Right forelimb (tissue), 1 donor: ENCODE data around the gene POLR2H.

ENCODE experiments used
- DNase-seq: peaks from one replicate; pipeline ENCODE4 v3.0.0-alpha.2; 2018

POLR2H gene

DNA sequence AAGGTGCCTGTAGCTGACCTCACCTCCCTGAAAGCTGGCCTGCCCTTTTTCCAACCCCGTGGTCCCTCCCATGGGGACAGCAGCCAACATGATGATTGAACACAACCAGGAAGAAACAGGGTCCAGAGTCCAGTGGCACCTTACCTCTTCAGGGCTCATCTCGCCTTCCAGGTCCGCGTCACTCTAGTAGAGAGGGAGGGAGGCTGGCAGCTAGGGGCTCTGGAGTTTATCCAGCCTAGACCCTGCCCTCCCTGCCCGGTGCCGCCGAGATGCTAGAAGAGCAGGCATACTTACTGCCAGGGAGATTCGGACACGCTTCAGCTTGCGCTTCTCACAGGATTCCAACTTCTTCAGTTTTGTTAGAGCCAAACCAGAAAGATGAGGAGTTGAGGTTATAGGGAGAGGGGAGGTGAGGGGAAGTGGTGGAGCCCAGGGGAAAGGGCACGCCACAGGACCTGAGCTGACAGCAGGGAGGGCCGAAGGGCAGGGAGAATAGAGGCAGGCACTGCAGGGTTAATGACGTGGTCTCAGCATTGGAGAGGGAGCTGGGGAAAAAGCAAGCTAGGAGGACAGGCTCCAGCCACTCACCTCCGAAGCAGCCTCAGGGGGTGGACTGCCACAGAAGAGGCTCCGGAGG is 9.2 kb upstream of the POLR2H start:
- no peak for DNase-seq

DNA sequence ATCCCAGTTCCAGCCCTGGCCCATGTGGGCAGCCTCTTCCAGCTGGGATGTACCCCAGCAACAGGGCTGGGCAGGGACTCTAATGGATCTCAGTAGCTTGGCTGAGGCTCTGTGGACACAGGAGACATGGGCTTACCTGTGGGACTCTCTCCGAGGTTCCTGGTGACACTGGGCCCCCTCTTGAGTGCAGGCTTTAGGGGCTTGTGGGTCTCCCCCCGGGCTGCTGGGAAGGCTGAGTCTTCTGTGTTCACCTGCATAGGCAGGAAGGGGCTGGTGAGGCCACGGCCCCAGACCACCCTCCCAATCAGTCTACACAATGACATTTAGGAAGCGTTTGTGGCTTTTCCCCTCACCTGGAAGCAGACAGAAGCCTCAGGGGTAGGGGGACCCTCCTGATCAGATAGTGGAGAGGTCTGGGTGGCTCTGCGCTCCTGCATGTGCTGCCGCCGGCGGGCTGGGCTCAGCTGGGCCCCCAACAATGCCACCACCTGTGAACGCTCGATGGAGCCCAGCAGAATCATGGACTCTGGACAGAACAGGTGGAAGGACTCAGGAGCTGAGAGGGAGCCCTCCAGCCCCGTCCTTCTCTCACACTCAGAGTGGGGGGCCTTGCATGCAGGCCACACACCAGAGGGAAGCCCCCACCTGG is 8.5 kb upstream of the POLR2H start:
- no peak for DNase-seq

DNA sequence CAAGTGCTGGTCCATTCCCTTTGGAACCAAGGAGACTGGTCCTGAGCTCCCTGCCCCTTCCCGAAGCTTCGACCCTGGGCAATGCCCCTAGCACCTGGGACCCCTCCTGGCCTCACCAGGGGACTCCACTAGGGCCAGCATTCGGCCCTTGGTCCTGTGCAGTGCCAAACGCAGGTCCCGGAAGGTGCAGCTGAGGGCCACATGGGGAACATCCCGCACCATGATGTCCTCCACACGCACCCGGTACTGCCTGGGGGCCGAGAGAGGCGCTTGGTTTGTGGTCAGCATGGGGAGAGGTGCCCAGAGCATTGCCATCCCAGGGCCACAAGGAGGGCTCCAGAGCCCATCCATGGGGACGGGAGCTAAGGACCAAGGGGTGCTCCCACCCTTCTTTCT is 8.0 kb upstream of the POLR2H start:
- no peak for DNase-seq

DNA sequence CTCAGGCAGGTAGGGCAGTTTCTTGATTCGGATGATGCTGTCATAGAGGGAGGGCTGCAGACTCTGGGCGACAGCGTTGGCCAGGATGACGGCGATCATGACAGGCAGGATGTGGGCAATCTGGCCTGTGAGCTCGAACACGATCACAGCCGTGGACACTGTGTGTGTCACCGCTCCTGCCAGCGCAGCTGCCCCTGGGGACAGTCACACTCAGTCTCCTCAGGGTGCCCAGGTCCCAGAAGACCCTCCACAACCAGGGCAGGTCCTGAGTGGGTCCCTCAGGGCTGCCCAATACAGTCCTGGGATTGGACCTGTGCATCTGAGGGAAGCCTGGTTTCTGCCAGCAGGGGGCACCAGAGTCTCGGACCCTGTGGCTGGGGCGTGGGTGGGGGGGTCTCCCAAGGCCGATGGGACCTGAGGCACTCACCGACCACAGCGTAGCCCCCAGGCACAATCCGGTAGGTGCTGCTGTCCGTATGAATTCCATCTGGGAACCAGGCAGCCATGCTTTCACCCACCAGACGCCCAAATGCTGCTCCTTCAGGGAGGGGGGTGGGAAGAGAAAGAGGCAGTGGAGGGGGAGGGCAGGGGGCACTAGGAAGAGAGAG is 7.3 kb upstream of the POLR2H start:
- no peak for DNase-seq

DNA sequence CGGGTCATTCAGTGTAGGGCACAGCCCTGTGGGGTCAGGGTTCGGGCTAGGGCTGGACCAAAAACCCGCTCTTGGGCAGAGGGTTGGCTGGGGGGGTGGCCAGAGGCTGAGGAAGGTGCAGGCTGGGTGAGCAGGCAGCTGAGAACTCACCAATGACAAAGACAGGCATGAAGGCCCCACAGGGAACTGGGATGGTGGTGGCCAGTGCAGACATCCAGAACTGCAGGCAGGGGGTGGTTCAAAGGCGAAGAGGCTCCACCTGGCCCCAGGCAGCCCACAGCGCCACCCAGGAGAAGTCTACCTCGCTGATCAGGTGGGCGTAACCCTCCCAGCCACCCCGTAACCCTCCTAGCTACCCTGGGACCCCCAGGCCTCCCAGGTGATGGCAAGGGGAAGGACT is 6.8 kb upstream of the POLR2H start:
- DNase-seq, result no peak

DNA sequence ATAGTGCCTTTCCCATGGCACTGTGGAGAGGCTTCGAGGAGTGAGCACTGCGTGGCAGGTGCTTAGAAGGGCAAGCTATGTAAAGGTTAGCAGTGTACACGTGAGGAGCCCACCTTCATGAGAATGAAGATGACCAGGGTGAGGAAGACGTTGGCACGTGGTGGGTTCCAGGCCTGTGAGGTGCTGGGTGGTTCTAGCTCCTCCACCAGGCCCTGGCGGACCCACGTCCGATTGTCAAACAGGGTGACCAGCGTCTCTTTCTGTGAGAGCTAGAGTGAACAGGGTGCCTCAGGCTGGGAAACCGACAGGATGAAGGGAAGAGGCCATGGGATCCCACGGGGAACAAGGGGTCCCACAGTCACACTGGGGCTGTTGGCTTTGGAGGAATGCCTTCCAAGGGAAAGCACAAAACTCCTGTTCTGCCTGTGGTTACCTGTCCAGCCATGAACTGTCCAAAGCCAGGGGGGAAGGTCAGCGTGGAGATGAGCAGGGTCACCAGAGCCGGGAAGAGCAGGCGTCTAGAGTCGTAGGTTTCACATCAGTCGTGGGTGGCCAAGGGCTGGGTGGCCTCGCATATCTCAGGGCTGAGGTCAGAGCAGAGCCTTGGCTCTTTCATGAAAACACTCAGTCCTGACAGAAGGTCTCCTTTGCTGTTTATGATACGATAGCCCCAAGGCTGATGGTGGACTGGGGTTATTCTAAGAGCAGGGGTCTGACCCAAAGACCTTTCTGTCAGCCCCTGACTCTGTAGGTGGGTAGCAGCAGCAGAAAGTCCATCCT is 6.1 kb upstream of the POLR2H start:
- DNase-seq, result no peak

DNA sequence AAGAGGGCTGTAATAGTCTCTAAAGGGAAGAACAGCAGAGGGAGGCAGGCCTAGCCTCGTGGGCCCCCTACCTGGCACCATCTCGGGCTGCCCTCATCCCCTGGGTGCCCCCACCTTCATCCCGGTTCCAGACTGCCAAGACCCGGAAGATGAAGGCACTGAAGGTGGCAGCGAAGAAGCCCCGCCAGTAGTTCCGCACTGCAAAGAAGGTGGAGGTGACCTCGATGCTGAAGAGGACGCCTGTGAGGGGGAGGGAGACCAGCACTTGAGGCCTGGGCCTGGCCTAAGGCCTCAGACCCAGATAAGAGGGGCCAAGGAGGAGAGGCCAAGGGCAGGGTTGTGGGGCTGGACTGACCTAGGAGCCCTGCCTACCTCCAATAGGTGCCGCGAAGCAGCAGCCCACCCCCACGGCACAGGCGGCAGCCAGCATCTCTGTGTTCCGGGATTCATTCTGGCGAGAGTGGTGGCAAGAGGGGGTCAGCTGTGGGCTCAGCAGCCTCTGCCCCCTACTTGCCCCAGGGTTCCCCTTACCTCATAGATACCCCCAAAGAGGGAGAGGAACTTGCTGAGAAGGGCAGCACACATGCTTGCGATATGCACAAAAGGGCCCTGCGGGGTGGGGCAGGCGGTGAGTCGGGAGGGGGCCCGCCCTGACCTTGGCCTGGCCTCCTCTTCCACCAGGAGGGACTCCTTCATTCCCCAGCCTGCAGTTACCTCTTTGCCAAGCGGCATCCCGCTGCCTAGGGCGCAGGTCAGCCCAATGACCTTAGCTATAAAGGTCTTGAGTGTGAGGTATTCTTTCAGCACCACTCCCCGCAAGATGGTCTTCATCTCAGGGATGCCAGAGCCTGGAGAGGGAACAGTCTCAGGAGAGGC is 4.0 kb upstream of the POLR2H start:
- no peak for DNase-seq

DNA sequence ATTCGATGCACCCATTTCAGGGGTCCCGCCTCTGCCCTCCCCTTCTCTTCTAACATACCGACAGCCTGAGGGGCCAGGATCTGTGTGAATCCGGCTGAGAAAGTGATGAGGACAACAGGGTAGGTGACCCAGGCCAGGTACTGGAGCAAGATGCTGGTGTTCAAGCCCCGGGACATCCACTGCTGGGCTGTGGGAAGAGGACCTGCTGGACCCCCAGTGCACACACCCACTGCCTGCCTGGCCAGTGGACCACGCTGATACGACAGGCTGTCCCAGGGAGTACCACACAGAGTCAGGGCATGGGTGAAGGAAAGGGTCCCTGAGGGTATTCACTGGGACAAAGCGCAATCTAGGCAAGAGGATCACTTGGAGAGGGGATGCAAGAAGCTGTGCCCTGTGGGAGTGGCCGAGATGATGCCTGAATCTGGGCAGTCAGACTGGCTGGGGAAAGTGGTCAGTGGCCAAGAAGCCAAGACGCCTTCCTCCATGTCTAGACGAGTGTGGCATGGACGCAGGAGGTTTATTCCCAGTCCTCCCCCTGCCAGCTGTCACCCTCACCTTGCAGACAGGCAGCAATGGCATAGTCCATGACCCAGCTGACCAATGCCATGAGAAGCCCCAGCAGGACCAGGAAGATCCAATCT is 3.3 kb upstream of the POLR2H start:
- DNase-seq, result no peak

DNA sequence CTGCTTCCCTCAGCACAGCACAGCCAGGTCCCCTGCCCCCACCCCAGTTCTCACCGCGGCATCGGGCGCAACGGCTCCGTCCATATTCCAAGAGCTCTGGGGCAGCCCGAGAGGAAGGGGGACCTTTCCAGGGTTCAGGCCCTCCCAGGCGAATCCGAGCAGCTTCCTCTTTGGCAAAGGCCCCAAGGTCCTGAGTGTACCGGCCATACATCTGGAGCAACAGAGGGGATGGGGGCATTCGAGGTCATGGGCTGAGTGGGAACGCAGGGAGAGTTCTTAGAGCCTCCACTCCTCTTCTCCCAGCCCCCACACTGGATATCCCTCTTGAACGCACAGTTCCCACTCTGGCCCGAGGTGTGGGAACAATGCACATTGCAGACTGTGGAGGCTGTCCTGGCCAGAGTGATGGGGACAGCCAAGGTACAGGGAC is 2.6 kb upstream of the POLR2H start:
- no peak for DNase-seq

DNA sequence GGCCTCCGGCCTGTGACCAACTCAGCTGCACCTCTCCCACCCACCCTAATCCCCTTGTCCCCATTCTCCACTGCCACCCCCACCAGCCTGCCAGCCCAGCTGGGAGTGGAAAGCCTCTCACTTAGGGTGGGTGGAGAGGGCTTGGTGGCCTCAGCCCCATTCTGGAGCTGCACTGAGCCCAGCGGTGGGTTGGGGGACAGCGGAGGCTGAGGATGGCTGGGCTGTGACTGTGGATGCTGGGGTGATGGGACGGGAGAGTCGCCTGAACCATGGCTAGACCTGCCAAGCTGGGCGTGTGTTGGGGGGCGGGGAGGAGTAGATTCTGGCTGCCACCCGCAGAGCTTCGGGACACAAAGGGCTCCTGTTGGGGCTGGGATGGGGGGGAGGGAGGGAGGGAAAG is 1.9 kb upstream of the POLR2H start:
- DNase-seq, result no peak

DNA sequence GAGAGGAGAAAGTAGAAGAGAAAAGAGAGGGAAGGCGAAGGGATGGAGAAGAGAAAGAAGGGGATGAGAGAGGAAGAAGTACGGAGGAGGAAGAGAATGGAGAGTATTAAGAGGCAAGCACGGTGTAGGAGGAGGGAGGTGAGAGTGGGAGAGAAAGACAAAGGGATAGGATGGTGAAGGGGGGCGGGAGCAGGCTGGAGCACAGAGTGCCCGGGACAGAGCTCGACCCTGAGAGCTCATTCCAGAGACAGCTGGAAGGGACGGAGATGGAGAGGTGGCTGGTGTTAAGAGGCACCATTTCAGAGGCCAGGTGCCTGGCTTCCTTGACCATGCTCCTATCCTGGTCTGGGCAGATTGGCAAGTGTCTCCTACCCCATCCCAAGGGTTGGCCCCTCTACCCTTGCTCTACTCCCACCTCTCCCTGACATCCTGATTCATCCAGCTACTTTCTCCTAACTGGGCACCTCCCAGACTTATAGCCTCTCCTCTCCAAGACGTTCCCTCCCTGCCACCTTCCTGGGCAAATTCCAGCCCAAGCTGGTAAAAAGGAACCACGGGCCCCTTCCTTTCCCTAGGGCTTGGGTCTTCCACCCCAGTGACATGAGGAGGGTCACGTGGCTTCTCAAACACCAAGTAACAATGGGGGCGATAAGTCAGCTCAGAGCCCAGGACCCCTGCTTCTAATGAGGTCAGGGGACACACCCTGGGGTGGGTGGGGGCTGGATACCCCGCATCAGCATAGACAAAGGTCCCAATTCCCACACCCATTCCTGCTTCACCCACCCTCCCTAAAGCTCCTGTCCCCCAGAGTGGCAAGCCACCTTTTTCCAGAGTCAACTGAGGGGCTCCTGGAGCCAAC is 1.2 kb upstream of the POLR2H start:
- no peak for DNase-seq

DNA sequence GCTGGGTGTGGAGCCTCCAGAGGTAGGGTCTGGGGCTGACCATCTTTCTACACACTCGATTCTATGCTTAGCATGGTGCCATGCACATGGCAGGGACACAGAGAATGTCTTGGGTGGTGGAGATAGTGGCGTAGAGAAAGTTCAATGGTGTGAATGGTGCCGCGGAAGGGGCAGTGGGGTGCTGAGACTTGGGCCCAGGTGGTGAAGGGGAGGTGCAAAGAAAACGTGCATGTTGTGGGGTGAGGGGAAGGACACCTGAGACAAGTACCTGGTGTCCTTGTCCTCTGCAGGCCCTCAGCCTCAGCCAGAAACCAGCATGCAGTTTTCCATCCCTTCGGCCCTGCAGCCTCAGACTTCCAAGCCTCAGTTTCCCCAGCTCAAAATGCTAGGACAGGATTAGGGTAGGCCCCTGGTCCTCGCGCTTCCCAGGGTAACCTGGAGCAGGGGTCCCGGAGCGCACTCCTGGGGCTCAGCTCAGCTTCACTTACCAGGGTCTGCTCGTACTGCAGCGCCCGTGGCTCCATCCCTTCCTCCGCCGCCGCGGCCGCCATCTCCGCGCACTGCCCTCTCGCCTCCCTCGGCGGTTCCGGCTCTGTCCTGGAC is 480 bp upstream of the POLR2H start:
- DNase-seq, result no peak

DNA sequence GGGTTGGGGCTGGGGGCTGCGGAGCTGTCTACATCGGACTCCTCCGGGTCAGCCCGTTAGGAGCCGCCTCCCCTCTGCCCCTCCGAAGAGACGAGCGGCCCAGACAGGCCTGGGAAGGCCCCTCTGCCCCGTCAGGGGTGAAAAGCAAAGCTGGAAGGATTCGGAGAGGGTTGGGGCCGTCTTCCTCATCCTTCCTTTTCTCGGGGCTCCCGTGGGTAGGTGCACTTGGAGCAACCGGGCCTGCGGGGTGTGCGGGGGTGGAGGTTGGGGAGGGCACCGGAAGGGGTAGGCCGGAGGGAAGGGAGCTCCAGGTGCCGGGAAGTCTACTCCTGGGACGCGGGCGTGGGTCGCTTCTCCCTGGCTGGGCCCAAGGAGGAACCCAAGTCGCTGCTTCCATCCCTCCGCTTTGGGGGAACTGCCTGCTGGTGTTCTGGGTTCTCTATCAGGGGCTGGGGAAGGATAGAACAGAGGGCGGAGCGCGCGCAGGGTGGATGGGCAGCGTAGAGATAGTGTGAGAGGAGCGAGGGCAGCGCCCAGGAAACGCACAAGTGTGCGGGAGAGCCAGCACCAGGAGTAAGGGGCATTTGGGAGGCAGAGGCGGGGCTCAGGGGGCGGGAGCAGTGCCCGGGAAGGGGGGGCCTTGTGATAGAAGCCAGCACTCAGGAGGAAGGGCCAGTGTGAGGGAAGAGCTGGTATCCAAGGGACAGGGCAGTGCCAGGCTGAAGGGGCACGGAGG is 590 bp downstream of the POLR2H start:
- DNase-seq, result peak; percentile 71

DNA sequence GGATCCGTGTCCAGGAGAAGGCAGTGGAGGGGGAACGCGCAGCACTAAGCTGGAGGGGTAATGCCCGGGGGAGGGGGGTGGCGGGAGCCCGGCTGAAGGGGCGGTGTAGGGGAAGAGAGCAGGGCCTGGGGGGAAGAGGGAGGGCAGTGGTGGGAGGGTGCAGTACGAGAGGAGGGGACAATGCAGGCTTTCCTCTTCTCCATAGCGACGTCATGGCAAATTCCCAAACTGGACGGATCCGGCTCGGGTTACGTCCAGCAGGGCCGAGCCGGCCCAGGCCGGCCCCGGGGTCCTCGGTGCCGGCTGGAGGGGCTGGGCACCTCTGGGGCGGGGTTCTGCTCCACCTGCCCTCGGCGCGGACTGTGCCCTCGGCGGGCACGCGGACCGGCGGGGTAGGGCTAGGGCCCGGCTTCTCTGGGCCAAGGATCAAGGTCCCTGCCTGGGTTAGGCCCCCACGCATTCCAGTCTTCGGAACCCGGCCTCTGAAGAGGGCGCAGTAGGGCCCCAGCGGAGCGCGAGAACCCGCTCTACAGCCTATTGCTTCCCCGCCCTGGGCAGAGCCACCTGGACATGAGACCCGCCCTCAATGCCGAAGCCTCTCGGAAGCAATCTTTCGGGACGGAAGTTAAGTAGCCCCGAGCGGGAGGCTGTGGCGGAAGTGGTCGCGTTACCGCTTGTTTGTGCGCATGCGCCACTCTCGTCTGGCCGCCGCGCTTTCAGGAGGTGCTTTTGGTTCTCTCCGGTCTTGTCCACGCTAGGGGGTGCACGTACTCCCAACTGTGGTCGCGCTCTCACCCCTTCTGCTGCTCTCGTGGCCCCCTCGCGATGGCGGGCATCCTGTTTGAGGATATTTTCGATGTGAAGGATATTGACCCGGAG is 1.4 kb downstream of the POLR2H start:
- DNase-seq, result peak; percentile 96

DNA sequence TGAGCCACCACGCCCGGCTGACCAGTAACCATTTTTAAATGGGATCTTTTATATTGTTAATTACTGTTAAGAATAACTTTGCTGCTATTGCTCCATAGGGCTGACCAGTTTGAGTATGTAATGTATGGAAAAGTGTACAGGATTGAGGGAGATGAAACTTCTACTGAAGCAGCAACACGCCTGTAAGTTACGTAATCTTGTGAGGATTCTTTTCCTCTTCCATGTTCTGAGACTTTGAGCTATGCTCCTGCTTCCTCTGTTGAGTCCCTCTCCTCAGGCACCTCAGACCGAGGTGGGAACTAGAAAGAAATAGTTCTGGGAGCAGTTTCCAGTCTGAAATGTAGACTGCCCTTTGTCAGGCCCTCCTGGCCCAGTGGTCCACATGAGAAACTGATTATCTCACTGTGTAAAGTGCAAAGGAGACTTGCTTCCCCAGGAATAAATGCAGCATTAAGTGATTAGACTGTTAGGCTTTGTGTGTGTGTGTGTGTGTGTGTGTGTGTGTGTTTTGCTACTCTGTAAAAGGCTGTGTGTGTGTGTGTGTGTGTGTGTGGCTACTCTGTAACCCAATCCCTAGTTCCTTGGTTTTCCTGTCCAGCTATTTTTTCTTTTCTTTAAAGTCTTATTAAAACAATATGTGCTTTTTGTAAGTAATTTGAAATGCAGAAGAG is 5.2 kb downstream of the POLR2H start:
- no peak for DNase-seq

DNA sequence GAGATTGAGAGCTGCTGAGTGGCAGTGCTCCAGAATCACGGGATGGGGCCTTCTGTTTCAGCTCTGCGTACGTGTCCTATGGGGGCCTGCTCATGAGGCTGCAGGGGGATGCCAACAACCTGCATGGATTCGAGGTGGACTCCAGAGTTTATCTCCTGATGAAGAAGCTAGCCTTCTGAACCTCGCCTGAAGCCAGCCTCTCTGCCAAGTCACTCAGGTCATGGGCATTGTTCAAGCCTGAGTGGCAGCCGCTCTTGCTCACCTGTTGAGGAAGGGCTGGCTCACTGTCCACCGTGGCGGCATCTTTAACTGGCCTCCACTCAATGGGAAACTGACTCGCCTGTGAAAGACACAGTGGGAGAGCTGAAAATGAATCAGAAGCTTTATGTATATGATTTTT is 6.6 kb downstream of the POLR2H start:
- DNase-seq, result no peak

DNA sequence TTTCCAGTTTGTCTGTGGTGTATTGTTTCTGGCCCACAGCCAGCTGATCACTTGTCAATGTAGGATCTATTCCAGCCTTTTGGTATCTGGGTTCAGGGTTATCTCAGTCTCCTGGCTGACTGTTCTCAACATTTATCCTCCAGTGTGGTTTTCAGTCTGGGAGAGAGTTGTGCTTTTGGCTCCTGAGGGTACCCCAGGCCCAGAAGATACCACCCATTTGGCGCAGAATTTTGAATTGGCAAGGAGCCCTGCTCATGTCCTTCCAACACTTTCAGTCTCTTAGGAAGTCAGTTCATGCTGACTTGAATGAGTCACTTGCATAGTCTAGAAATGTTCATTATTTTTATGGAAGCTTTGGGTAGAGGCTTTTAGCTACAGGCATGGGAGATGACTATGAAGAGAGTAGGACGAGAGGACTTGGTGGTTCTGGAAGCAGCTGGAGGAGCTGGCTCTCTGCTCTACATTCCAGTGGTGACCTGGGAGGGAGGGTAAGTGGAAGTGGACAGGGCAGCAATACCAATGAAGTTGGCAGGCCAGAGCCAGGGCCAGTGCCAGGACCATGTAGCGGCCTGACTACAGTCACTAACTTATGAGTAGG is 7.2 kb downstream of the POLR2H start:
- no peak for DNase-seq

DNA sequence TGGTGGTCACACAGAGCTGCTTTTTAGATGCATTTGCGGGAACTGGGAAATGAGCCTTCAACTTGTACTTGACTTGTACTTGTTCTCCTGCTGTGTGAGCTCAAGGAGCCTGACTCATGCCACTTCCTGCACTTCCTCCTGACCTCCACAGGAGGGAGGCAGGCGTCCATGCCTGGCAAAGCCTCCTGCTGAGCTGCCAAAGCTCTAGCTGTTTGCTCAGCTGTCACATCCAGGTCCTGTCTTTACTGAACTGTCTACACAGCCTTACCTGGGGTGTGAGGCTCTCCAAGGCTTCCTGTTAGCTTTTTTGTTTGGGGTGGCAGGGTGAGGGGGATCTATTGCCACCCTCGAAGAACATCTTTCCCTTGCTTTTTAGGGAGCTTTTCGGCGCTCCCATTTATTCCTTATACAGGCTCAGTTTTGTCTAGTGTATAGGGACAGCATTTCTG is 10.1 kb downstream of the POLR2H start:
- peak; percentile 86 for DNase-seq
